Esophagus squamous epithelium (tissue), 4 donors: Measurements from ENCODE around the gene FFAR3.

Experiments
- POLR2A ChIP-seq, 4 donors: fragments of 450-650 bp; IDR thresholded peaks; one replicate each; pipeline ENCODE4 v1.6.1; 2017; ENCODE audit warnings: antibody characterized with exemption in 4 of 4, mild to moderate bottlenecking in 4 of 4, moderate library complexity in 3 of 4
- TF ChIP-seq, protein P1 (sequence below), 6 experiments: fragments of 450-650 bp in 4 of 6; fragments of 200-600 bp in 2 of 6; sonication (generic) in 2 of 6; IDR thresholded peaks; one replicate each; pipeline ENCODE4 v1.5.1; 2016 to 2019; ENCODE audit warnings: antibody characterized with exemption in 6 of 6, mild to moderate bottlenecking in 4 of 6, moderate library complexity in 4 of 6

DNA sequence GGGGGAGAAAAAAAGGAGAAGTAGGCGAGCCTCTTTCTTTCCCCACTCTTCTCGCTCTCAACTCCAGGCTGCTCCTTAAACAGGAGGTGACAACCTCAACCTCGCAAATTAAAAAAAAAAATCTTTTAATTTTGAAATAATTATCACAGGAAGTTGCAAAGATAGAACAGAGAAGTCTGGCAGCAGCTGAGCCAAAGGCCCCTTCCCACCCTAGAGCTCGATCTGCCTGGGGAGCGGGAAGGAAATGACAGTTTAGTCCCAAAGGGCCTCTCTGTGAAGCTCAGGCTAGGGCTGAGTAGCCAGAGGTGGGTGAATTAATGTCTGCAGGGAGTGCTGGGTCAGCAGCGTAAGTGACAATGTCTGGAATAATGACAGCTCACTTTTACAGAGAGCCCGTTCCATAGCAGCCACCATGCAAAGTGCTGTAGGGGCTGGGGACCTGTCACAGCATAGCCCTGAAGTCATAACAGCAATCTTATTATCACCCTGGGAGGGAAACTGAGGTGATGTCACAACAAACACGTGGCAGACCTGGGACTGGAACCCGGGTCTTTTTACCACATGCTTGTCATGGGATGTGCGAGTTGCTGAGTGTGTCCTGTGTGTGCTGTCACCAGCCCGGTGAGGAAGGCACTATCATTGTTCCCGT lies 38.1 kb upstream of the FFAR3 start:
- TF ChIP-seq, protein P1, sequence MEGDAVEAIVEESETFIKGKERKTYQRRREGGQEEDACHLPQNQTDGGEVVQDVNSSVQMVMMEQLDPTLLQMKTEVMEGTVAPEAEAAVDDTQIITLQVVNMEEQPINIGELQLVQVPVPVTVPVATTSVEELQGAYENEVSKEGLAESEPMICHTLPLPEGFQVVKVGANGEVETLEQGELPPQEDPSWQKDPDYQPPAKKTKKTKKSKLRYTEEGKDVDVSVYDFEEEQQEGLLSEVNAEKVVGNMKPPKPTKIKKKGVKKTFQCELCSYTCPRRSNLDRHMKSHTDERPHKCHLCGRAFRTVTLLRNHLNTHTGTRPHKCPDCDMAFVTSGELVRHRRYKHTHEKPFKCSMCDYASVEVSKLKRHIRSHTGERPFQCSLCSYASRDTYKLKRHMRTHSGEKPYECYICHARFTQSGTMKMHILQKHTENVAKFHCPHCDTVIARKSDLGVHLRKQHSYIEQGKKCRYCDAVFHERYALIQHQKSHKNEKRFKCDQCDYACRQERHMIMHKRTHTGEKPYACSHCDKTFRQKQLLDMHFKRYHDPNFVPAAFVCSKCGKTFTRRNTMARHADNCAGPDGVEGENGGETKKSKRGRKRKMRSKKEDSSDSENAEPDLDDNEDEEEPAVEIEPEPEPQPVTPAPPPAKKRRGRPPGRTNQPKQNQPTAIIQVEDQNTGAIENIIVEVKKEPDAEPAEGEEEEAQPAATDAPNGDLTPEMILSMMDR (IDR thresholded peaks at IDR 0.05), result no peak
- no peak for TF ChIP-seq POLR2A (IDR thresholded peaks at IDR 0.05)
